Femur (tissue), 1 donor: ENCODE measurements around the gene DENND5B.
"Not testable (repeated sequence)": the region's sequence is repeated elsewhere in the genome, so short reads cannot be mapped to it uniquely, and the experiment has no call there.

ENCODE experiments used
- DNase-seq: peaks from one replicate; pipeline ENCODE4 v3.0.0-alpha.2; 2017

The DENND5B gene

DNA sequence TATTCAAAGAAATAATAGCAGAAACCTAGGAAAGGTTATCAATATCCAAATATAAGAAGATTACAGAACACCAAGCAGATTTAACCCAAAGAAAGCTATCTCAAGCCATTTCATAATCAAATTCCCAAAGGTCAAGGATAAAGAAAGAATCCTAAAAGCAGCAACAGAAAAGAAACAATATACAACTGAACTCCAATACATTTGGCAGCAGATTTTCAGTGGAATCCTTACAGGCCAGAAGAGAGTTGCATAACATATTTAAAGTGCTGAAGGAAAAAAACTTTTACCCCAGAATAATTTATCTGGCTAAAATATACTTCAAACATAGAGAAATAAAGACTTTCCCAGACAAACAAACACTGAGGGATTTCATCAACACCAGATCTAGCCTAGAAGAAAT, 54.3 kb downstream of the DENND5B start:
- no peak for DNase-seq

DNA sequence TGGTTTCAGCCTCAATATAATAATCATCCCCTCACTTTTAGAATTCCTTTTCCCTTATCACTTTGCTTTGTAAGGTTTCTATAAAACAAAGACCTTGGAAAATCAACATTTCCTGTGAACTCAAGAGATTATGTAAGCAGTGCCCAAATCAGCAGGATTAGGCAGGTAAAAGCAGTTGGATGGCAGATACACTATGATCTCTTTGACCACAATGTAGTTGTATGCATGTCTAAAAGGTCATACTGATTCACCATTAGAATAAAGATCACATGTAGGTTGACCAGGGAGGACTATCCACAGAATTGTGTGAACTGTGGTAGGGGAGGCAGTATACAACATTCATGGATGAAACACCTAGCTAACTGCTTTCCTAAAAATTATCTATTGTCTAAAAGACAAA, 57.5 kb downstream of the DENND5B start:
- no peak for DNase-seq

DNA sequence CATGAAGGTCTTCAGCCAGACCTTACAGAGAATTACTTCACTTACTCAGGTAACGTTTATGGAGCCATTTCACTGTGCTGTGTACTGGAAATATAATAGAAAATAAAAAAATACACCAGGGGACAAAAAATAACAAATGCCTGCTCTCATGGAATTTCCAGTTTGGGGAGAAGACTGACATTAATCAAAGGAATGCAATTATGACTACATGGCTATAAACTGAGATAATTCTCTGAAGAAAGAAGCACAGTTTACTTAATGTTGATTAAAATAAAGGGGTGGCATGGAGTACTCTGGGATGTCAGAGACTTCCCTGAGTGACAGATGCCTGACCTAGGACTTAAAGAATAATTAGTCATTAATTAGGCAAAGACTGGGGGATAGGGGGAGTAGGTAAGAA, 59.0 kb downstream of the DENND5B start:
- no peak for DNase-seq

DNA sequence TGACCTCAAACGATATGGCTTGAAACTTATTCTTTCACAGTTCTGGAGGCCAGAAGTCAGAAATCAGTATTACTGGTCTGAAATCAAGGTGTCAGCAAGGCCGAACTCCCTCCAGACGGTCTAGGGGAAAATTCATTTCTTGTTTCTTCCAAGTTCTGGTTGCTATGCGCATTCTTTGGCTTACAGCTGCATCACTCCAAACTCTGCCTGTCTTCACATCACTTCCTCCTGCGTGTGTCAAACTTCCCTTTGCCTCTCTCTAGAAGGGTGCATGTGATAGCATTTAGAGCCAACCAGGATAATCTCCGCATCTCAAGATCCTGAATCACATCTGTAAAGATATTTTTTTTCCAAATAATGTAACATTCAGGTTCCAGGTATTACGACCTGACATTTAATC, 62.8 kb downstream of the DENND5B start:
- DNase-seq = no peak

DNA sequence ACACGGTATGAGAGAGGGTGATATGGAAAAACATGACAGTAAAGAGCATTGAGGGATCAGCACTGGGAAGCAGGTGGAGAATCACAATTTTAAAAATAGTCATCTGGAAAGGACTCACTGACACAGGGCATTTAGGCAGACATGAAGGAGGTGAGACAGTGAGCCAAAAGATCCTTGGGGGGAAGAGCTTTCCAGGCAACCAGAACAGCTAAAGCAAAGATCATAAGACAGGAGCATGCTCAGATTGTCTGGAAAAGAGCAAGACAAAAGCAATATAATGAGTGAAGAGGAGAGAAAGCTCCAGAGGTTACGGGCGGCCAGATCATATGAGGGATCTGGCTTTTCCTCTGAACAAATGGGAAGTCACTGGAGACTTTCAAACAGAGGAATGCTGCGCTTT, 63.9 kb downstream of the DENND5B start:
- no peak for DNase-seq

DNA sequence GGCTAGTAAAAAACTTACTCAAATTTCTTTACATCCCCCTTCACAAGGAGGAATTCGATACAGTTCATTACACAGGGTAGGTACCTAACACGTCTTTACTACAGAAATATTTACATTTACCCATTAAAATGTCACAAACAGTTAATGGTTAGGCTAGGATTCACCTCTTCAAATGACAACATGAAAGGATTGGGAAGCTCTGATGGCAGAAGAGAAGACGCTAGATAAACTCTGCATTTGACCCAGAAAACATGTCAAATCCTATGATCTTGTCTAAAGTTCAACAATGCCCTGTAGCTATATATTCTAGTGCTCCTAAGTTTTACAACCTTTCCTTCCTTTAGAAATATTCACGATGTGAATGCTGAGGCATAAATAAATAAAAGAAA, 64.8 kb downstream of the DENND5B start:
- DNase-seq = no peak

DNA sequence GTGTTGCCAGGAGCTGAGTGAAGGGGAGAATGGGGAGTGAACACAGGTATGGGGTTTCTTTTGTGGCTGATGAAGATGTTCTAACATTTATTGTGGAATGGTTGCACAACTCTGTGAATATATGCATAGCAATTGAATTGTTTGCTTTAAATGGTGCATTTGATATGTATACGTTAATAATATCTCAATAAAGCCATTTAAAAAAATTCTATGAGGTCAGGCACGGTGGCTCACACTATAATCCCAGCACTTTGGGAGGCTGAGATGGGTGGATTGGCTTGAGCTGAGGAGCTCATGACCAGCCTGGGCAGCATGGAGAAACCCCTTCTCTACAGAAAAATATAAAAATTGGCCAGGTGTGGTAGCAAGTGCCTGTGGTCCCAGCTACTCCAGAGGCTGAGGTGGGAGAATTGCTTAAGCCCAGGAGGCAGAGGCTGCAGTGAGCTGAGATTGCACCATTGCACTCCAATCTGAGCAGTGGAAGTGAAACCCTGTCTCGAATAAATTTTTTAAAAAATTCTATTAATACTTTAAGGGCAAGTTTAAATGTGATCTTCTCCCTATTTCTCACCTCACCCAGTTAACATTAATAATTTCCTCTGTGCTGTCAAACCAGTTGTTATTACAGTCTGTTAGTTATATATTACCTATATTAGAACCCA, 65.3 kb downstream of the DENND5B start:
- DNase-seq = no peak

DNA sequence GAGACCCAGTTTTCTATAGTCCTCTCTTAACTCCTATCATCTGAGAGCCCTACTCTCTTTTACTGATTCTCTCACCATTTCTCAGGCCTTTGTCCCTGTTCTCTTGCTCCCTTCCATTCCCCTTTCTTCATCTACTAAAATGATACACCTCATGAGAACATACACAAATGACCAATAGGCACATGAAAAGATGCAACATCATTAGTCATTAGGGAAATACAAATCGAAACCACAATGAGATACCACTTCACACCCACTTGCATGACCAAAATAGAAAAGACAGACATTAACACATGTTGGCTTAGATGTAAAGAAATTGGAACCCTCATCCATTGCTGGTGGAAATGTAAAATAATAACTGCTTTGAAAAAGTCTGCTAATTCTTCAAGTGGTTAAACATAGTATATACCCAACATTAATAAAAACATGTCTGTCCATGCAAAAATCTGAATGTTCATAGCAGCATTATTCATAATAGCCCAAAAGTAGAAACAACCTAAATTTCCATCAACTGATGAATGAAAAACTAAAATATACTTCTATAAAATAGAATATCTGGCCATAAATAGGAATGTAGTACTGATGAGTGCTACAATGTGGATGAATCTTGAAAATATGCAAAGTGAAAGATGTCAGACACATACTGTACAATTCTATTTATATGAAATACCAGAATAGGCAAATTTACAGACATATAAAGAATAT, 66.0 kb downstream of the DENND5B start:
- DNase-seq = no peak

DNA sequence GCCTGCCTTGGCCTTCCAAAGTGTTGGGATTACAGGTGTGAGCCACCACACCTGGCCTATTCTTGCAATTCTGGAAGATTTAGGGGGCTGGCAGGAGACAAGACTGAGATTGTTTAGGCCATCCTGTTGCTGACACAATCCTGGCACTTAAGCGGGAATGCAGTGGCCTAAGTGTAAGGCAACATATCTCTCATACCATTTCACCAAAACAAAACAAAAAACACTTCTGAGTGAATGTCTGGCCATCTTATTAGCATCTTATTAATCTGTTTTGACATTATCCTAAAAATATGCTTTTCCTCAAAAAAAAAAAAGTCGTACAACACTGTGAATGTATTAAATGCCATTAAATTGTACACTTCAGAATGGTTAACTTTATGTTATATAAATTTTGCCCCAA, 67.6 kb downstream of the DENND5B start:
- DNase-seq = no peak

DNA sequence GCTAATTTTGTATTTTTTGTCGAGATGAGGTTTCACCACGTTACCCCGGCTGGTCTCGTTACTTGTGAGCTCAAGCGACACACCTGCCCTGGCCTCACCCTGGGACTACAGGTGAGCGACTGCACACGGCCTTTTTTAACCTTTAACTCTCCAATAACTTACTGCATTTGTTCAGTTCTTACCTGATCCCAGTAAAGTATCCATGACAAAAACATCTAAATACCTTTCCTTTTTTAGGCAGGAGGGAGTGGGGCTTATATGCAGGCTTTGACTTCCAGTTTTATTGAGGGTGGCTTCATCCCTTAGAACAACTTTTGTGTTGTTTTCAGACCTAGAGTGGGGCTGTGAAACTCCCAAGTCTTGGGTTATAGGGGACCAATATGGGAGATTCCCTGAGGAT, 68.3 kb downstream of the DENND5B start:
- no peak for DNase-seq

DNA sequence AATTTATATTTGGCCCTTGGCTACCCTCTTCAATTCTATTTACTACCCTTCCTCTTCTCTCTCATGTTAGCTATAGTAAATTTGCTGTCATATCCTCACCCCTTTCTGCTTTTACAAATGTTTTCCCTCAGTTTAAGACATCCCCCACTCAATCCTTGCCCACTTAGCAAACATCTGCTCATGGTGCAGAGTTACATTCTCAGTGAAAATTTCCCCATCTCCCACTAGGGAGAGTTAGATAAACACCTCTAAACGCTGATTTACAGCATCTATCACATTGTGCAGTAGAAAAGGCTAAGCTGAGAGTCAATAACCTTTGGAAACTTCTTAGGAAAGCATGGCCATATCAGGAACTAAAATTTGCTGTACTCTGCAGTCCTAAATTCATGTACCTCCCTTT, 69.0 kb downstream of the DENND5B start:
- DNase-seq = no peak

DNA sequence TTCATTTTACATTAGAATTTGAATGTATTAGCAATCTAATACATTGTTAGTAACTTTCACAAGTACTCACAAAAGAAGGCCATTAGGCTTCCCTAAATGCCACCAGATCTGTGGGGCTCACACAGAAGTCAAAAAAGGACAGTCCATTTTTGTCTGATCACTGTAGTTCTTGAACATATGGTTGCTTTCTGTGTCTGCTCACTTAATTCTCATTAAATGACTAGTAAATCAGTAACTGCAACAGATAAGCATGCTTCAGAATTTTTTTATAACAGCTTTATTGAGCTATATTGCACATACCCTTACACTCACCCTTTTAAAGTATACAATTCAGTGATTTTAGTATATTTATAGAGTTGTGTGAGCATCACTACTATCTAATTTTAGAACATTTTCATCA, 71.4 kb downstream of the DENND5B start:
- DNase-seq = no peak

DNA sequence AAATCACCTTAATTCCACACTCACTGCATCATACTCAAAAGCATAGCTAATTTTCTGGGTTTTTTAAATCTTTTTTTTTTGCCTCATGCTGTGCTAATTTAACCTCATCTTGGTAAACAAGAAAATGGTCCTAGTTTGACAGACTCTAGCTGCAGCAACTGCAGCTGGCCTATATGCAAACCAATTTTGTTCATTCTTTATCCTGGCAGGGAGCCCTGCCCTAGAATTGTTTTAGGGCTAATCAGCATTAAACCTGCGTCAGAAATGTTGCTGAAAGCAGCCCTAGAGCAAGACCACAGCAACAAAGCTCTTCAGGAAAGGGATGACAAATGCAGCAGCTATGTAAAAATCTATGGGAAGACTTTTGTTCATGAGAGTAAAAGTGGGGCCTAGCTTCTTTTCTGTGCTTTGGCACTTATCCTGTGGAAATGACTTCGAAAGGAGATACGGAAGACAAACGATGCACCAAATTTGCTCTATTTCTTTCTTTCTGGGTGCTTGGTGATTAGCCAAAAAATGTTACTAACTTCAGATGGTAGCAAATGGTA, 72.2 kb downstream of the DENND5B start:
- DNase-seq = peak; percentile 25

DNA sequence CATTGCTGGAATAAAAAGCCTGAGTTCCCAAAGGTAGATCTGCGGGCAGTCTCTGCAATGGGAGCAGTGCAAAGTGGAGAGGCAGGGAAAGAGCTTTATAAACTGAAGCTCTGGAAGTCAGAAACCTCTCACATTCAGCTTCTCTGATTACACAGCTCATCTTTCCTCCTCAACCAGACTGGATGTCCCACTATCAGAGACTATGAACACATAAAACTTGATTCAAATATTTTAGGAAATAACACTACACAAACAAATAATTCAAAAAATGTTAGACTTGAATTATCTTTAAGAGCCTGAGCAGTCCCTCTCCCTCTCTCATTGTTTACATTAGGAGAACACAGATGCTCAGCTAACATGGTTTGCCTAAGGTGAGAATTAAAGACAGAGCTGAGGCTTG, 72.9 kb downstream of the DENND5B start:
- no peak for DNase-seq

DNA sequence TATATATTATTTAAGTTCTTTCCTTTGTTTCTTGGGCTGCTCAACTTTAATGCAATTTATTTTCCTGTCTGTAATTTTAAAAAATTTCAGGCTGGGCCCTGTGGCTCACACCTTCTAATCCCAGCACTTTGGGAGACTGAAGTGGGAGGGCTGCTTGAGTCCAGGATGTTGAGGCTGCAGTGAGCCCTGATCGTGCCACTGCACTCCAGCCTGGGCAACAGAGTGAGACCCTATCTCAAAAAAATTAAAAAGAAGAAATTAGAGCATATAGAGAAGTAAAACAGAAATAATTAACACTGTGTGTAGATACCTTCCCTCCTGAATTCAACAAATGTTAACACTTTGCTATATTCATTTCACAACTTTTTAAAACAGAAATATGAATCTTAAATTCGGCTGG, 74.2 kb downstream of the DENND5B start:
- no peak for DNase-seq

DNA sequence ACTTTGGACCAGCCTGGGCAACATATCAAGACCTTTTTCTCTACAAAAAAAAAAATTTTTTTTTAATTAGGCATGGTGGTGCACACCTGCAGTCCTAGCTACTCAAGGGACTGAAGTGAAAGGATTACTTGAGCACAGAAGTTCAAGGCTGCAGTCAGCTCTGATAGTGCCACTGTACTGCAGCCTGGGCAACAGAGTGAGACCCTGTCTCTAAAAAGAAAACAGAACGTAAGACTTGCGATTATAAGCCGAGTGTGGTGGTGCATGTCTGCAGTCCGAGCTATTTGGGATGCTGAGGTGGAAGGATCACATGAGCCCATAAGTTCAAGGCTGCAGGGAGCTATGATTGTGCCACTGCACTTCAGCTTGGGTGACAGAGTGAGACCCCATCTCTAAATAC, 76.0 kb downstream of the DENND5B start:
- DNase-seq = no peak

DNA sequence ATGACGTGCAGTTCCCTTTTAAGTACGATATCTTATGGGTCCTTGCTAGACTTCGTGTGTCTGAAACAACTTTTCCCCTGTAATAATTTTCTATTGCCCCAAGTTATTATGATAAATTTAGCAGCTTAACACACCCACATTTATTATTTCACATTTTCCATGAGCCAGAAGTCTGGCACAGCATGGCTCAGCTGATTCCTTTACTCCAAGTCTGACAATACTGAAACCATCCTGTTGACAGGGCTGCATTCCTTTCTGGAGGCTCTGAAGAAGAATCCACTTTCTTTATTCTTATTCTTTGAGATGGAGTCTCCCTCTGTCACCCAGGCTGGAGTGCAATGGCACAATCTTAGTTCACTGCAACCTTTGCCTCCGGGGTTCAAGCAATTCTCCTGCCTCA, 80.9 kb downstream of the DENND5B start:
- no peak for DNase-seq

DNA sequence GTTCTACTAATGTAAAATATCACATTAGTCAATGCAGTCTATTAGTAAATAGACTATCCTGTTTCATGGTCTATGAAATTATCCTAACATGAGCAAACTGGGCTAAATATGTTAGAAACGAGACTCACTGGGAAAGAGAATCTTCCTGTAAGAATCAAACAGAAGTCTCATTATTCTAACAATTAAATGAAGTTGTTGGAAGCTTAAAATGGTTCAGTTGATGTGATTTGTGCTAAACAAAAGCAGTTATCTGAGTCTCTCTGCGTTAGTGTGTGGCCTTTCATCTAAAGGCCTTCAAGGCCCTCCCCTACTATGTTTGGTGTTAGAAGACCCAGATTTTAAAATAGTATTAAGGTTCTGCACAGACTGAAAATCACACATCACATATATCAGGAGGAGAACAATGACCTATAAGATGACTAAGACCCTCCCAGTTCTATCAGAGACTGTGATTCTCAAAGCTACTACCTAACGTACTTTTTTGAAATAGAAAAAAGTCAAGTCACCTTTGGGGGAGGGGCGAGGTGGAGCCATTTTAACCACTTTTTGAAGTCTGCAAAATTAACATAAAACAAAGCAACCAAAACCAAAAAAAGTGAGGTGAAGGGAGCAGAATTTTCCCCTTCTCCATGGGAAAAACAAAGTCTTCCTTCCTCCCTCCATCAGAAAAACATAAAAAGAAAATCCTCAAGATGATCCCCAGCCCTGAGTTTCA, 82.3 kb downstream of the DENND5B start:
- DNase-seq = no peak

DNA sequence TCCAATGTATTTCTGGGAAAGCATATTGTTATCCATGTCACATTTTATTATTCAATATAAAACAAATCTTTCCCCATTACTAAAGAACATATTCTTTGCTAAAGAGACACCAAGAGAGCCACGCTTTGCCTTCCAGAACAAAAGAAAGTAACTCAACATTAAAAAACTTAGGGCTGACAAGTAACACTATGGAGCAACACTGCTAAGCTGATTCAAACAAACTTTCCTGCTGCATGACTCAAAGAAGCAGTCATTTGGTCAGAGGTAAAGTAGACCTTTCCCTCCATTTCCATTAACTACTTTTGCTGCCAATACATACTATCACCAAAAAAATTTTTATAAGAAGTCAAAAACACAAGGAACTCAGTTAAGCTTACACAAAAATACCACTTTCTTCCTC, 83.0 kb downstream of the DENND5B start:
- DNase-seq = no peak

DNA sequence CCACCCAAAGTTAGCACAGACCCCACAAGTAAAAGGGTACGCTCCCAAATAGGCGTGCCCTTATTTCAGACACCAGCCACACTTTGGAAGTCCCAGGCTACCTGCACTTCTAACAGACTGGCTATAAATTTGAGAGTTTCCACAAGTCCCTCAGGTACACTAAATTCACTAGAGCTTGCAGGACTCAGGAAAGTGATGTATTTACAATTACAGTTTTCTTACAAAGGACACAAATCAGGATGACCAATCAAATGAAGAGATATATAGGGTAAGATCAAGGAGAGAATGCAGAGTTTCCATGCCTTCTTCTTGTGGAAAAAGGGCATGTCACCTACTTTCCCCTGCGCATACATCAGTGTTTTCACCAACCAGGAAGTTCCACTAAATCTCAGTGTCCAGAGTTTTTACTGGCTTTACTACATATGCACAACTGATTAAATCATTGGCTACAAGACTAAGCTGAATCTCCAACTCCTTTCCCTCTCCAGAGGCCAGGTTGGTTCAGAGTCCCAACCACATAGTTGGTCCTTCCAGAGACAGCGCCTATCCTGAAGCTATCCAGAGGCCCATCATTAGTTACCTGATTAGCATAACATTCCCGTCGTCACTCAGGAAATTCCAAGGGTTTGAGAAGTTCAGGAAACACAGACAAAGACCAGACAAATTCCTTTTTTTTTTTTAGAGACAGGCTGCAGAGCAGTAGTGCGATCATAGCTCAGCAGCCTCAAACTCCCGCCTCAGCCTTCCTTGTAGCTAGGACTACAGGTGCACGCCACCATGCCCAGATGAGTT, 84.2 kb downstream of the DENND5B start:
- no peak for DNase-seq

DNA sequence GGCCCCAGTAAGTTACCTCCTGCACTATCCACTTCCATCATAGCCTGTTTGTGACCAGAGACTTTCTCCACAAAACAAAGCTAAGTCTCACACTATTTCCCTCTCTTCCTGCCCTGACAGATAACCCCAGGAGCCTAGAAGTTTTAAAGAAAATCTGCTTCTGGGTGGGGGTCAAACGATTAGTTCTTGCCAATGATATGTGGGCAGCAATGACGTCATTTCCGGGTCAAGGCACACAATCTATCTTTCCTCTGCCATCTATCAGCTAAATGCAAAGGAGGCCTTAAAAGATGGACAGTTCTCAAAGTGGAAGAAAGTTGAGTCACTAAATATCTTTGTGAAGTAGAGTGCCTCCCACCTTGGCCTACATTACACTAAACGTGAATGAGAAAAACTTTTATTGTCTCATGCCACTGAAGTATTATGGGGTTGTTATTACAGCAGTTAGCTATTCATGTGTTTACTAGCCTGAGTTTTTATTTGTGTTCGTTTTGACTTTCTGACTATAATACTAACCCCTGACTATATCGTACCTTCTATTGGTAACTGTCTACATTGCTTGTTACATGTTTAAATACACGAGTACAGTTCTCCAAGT, 86.2 kb downstream of the DENND5B start:
- DNase-seq = no peak

DNA sequence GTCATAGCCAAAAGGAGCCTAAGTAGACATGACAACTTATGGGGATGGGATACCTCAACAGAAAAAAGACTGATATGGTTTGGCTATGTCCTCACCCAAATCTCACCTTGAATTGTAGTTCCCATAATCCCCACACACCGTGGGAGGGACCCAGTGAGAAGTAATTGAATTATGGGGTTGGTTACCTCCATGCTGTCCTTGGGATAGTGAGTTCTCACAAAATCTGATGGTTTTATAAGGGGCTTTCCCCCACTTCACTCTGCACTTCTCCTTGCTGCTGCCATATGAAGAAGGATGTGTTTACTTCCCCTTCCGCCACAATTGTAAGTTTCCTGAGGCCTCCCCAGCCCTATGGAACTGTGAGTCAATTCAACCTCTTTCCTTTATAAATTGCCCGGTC, 89.9 kb downstream of the DENND5B start:
- DNase-seq = not testable (repeated sequence)

DNA sequence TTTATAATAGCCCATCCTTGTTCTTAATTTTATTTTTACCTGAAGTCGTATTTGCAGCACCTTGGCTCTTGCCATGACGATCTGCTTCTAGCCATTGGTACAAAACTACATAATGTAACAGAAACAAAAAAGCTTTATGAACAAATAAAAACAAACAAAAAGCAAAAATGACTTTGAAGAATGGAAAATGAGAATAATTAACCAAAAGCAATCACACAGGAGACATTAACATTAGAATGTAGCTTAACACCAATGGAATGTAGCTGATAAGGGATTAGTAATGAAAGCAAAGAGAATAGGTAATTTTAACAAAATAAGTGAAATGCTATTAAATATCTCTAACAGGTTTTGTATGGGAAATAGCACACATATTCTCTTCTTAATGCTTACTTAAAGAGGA, 91.4 kb downstream of the DENND5B start:
- DNase-seq = no peak
